Renal cortex interstitium (tissue), 11 donors: ENCODE measurements around the gene KY. TPM values are rescaled to one million over a fixed set of nuclear protein-coding genes. Genes with fewer than 3 reads are reported as not detected.
"Not testable (repeated sequence)": the region's sequence is repeated elsewhere in the genome, so short reads cannot be mapped to it uniquely, and the experiment has no call there.

Experiments used
- DNase-seq, 11 donors: peaks; one replicate each; pipeline ENCODE4 v3.0.0-alpha.2; 2013; ENCODE audit warnings: low read depth in 9 of 11, low spot score in 4 of 11; ENCODE audit errors: extremely low read depth in 1 of 11
- polyA plus RNA-seq, 3 donors: library from polyadenylated mRNA; unstranded; fragments of 120-200 nt; gene quantifications; one replicate each; pipeline ENCODE4 v1.2.1, GENCODE V29; 2013; ENCODE audit not compliant: insufficient read length in 3 of 3

The KY gene
- polyA plus RNA-seq, 3 donors, result 1.3 to 1.6 (median 1.4) TPM

DNA sequence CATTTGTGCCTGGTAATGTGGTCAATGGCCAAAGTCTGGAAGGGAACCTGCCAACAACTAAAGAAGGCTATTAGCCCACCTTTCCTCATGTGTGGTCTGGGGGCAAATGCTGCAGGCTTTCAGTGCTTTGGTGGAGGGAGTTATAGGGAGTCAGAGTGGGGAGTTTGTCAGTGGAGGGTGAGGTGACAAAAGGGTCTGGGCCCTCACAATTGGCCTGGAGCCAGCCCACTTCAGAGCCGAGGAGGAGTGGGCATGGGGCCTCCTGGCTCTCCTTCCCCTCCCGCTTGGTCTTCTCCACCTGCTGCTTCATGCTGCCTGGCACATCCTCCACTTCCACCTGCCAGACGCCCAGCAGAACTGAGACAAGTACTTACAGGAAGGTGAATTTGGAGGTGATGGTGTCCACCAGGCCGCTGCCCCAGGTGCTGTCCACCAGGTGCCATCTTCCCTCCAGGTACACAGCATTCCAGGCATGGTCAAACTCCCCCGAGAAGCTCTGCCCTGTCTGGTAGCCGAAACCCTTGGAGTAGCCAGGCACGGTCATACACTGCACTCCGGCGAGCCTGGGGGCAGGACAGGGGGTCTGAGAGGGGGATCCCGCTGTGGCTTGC lies 40.9 kb downstream of the KY start:
- no peak for DNase-seq

GRCh38 chr3:134608771-134609435 lies 41.9 kb downstream of the KY start:
- no peak for DNase-seq

DNA sequence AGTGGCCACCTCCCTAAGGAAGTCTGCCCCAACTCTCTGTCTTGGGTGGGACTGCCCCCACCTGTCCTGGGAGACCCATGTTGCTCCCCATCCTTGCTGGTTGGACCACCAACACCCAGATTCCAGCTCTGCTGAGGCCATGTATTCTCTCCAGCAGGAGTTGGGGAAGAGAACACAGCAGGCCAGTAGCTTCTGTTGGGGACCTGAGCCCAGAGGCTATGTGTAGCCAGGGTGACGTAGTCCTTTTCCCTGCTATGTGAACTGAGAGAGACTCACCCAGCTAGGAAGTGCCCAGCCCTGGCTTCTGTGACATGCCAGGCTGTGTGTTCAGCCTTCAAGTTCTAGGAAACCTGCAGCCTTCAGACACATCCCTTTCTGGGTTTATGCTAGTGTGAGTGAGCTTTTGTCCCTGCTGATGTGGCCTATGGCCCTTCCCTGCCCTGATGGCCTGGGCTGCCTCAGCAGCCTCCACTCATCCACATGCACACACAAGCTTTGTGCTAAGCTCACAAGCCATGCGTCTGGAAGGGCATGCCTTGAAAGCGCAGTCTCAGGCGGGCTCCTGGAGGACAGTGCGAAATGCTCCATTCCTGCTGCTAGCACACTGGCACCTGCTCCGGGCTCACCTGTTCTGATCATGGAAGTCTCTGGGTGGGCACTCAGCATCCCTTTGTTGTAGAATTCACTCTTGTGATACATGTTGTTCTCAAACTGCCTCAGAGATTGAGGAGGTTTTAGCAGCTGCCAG lies 42.6 kb downstream of the KY start:
- DNase-seq, result no peak

- DNase-seq, result no peak
Measured at GRCh38 chr3:134607054-134608022, 43.5 kb downstream of the KY start.

DNA sequence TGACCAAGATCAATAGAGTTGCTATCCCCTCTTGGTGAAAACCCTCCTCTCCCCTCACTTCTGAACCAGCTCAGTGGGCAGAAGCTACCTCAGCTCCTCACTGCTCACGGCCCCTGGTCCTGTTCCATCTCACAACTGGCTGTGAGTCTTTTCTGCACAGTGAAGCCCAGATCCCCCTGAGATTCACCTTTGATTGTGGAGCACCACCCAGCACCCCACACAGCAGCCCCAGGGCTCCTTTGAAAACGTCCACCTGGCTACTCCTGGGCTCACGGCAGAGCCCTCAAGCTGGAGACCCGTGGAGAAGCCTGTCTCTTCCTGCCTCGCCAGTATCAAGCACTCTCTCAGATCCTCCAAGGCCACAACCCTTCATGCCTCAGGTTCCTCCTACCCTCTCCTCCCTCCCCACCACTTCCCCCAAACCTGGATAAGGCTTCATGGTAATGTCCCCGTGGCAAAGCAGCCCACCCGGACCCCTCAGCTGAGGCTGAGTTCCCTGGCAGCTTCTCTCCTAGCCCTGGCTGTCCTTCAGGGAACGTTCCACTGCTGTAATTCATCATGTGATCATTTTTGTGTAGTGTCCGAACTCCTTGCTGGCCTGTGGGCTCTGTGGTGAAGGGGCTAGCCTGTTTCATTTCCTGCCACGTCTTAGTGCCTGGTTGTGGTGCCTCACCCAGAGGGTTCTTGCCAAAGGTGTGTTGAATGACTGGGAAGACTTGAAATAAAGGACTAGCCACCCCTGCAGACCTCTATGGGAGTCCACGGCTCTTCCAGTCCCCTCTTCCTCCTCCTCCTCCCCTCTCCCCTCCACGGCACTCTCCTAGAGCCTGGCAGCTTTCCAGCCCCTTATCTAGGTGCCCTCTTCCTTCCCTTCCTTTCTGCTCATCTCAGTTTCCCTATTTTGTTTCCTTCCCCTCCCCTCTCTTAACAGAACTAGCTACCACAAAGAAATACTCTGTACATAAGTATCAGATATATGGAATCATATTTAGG lies 44.5 kb downstream of the KY start:
- no peak for DNase-seq

GRCh38 chr3:134605556-134605955 lies 45.3 kb downstream of the KY start:
- no peak for DNase-seq

GRCh38 chr3:134603956-134604355 lies 46.9 kb downstream of the KY start:
- no peak for DNase-seq

DNA sequence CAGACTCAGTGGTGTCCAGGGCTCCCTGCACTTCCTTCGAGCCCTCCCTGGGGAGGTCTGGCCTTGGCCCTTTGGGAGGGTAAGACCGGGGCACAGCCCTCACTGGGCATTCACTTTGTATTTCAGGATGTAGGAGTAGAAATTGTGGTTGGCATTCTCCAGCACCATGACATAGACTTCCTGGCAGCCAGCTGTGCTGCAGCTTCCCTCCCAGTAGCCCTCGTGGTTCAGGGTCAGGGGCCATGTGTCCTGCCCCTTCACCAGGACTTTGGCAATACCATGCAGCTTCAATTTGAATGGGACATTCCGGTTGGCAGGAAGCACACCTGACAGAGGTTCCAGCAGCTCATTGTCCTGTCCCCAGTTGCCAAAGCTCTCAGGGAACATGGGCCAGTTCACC lies 47.3 kb downstream of the KY start:
- DNase-seq, result no peak

DNA sequence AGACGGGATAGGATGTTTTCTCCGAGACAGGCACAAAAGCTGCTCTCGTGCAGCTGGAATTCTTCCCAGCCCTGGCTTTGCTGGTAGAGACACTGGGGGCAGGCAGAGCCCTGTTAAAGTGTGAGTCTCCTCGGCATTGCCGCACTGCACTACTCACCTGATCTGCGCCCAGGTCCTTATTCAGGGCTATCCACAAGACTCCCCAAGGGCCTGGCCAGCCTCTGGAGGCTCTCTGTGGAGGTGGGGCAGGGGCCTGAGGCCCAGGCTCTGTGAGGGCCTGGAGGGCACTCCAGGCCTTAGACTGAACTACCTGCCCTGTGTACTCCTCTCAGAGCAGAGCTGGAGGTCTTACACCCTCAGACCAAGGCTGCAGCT lies 48.4 kb downstream of the KY start:
- DNase-seq, result no peak

- DNase-seq, result peak in 10 of 11 donors; percentile 37 to 67 (median 53)
Measured at GRCh38 chr3:134601539-134602439, 49.0 kb downstream of the KY start.

DNA sequence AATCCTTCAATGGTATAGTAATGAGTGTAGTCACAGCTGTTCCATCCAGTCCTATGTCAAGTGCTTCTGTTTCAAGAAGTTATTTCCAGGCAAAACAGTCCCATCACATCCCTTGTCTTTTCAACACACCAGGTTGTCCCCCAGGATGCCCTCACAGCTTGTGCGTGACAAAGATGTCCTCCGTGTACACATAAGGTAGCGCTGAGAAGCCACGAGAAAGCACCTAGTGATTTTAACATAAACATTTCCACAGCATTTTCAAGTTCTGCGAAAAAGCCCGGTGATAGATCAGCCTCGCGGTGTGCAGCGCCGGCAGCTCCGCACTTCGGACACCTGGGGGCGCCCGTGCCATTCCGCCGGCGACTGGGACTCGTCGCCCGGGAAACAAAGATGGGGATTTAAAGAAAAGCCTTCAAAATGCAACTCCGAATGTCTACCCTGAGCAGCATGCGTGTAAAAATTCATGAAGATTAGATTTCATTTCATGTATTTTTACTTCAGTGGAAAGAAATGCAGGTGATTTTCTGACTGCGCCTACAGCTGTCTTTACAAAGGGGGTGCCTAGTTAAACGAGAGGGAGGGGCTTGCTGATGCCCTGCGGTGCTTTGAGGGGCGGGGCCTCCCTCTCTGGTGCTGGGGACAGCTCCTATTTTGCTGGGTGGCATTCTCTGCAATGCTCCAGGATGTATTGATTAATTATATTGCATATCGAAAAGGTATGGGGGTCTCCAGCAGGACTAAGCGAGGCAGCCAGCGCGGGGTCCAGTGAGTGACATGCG lies 49.9 kb downstream of the KY start:
- peak; percentile 17 to 69 (median 61) for DNase-seq

DNA sequence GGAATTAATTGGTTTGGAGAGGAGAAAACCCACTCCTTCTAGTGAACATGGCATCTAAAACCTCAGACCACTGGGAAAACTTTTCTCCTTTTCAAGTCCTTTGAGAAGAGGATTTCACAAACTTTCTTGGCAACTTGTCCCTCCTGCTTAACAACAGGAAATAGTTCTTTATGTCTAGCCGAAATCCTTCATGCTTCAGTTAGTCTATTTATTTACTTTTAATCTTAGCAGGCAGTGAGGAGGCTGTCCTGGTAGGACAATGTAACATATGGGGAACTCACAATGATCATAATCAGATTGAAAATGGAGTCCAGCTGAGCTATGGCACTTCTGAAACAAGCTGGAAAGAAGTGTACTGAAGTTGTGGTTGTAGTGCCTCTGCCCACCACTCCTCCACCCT lies 50.6 kb downstream of the KY start:
- DNase-seq, result no peak

DNA sequence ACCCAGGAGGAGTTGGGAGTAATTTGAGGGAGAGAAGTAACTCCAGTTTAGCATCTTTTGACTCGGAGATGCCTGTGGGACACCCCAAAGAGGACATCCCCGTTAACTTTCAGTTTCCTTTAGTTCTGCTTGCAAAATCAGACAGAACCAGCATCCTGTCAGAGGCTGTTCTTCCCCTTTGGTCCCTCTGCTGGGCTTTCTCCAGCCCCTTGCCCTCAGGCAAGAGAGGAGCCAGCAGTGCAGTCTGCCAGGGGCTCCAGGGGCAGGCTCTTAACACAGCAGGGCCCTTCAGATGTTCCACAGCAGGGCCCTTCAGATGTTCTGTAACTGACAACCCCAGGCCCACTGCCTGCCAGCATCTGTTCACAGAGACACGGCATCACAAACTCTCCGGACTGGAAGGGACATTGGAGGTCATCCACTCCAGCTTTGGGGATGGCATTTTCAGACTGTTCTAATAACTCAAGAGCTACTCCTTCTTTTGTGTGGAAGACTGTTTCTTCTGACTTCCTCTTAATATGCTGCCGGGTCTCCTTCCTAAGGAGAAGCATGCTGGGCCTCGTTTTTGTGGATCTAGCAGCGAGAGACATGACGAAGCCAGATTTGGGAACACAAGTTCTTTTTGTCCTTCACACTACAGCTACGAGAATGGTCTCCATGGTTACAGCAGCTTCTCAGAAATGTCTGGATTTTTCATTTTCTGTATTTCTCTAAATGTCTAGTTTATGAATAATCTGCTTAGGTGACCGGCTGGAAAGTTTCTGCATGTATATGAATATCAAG lies 51.9 kb downstream of the KY start:
- no peak for DNase-seq

GRCh38 chr3:134597390-134597970 lies 53.3 kb downstream of the KY start:
- DNase-seq, result no peak

DNA sequence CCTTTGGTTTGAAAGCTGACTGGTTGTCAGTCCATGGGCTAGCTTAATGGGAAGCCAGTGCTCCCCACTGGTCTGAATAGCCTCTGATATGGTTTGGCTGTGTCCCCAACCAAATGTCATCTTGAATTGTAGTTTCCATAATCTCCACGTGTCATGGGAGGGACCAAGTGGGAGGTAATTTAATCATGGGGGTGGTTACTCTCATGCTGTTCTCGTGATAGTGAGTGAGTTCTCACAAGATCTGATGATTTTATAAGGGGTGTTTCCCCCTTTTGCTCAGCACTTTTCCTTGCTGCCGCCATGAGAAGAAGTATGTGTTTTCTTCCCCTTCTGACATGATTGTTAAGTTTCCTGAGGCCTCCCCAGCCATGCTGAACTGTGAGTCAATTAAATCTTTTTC lies 55.8 kb downstream of the KY start:
- DNase-seq, result not testable (repeated sequence)
